GM23338 (cell line): ENCODE measurements around the gene LSM3. TPM values are rescaled to one million over a fixed set of nuclear protein-coding genes. Genes with fewer than 3 reads are reported as not detected.

ENCODE experiments used
- ATAC-seq: fragments of 200-7000 bp; cut with Tn5 transposase; 3 replicates; pipeline ENCODE4 v1.9.1; 2020
- DNase-seq: peaks from one replicate; pipeline ENCODE4 v3.0.0-alpha.2; 2015; ENCODE audit warnings: low spot score
- H2AFZ ChIP-seq: fragments of 200-600 bp; sonication (generic); 2 replicates; pipeline ENCODE4 v1.8.0; 2016; ENCODE audit warnings: antibody characterized with exemption, mild to moderate bottlenecking, moderate library complexity
- H3F3A ChIP-seq: fragments of 200-600 bp; sonication (generic); replicated peaks from 2 replicates; pipeline ENCODE4 v1.8.0; 2017; ENCODE audit warnings: antibody characterized with exemption, mixed run types, low read depth
- H3K27ac ChIP-seq: fragments of 200-600 bp; sonication (generic); 2 replicates; pipeline ENCODE4 v1.6.1; 2016; ENCODE audit warnings: low read depth
- H3K27me3 ChIP-seq: fragments of 200-600 bp; sonication (generic); 2 replicates; pipeline ENCODE4 v1.8.0; 2016; ENCODE audit warnings: mild to moderate bottlenecking, mixed run types, moderate library complexity; ENCODE audit not compliant: insufficient read depth
- H3K36me3 ChIP-seq: fragments of 200-600 bp; sonication (generic); 2 replicates; pipeline ENCODE4 v1.8.0; 2016; ENCODE audit warnings: mild to moderate bottlenecking; ENCODE audit not compliant: insufficient read depth
- H3K4me1 ChIP-seq: fragments of 200-600 bp; sonication (generic); 2 replicates; pipeline ENCODE4 v1.8.0; 2016; ENCODE audit warnings: mild to moderate bottlenecking, moderate library complexity; ENCODE audit not compliant: insufficient read depth
- H3K4me2 ChIP-seq: fragments of 200-600 bp; sonication (generic); 2 replicates; pipeline ENCODE4 v1.7.1; 2017; ENCODE audit warnings: mixed run types
- H3K4me3 ChIP-seq: fragments of 200-600 bp; sonication (generic); 2 replicates; pipeline ENCODE4 v1.6.1; 2016; ENCODE audit warnings: mixed run types
- H3K79me2 ChIP-seq: fragments of 200-600 bp; sonication (generic); replicated peaks from 2 replicates; pipeline ENCODE4 v1.8.0; 2017; ENCODE audit warnings: mild to moderate bottlenecking; ENCODE audit not compliant: insufficient read depth
- H3K9me2 ChIP-seq: fragments of 200-600 bp; sonication (generic); 2 replicates; pipeline ENCODE4 v1.8.0; 2017; ENCODE audit not compliant: insufficient read depth
- H4K20me1 ChIP-seq: fragments of 200-600 bp; sonication (generic); replicated peaks from 2 replicates; pipeline ENCODE4 v1.8.0; 2017; ENCODE audit warnings: mild to moderate bottlenecking; ENCODE audit not compliant: insufficient read depth
- H3K27ac Mint-ChIP-seq: 2 replicates; pipeline ENCODE4 v1.8.0; 2020; ENCODE audit warnings: inconsistent platforms, mild to moderate bottlenecking, moderate library complexity, mixed read lengths
- H3K27me3 Mint-ChIP-seq: 3 replicates; pipeline ENCODE4 v1.8.0; 2022; ENCODE audit warnings: low read depth, mild to moderate bottlenecking, moderate library complexity, mixed read lengths, inconsistent platforms; ENCODE audit not compliant: insufficient read depth, poor library complexity
- H3K36me3 Mint-ChIP-seq: 3 replicates; pipeline ENCODE4 v1.8.0; 2021; ENCODE audit warnings: low read depth, mild to moderate bottlenecking, inconsistent platforms, moderate library complexity, mixed read lengths
- H3K4me1 Mint-ChIP-seq: 3 replicates; pipeline ENCODE4 v1.8.0; 2020; ENCODE audit warnings: mild to moderate bottlenecking, inconsistent platforms, mixed read lengths
- H3K4me3 Mint-ChIP-seq: 3 replicates; pipeline ENCODE4 v1.8.0; 2021; ENCODE audit warnings: moderate library complexity, mild to moderate bottlenecking, inconsistent platforms, mixed read lengths
- H3K9me3 Mint-ChIP-seq: 3 replicates; pipeline ENCODE4 v1.8.0; 2020; ENCODE audit warnings: moderate library complexity, mild to moderate bottlenecking, inconsistent platforms, mixed read lengths
- ETS1 ChIP-seq: IDR thresholded peaks from 2 replicates; pipeline ENCODE4 v1.6.1; 2016; ENCODE audit warnings: antibody characterized with exemption
- EZH2 ChIP-seq: fragments of 200-600 bp; sonication (generic); IDR thresholded peaks from one replicate; pipeline ENCODE4 v1.8.0; 2017; ENCODE audit warnings: antibody characterized with exemption, mild to moderate bottlenecking, low read depth; ENCODE audit not compliant: unreplicated experiment
- EZH2phosphoT487 ChIP-seq: fragments of 200-600 bp; sonication (generic); IDR thresholded peaks from one replicate; pipeline ENCODE4 v1.8.1; 2018; ENCODE audit warnings: antibody characterized with exemption; ENCODE audit not compliant: unreplicated experiment
- JUNB ChIP-seq: IDR thresholded peaks from one replicate; pipeline ENCODE4 v1.6.1; 2016; ENCODE audit warnings: antibody characterized with exemption; ENCODE audit not compliant: unreplicated experiment
- NANOG ChIP-seq: IDR thresholded peaks from 2 replicates; pipeline ENCODE4 v1.6.1; 2016; ENCODE audit warnings: antibody characterized with exemption, borderline replicate concordance
- POLR2AphosphoS5 ChIP-seq: IDR thresholded peaks from 2 replicates; pipeline ENCODE4 v1.6.1; 2016; ENCODE audit warnings: antibody characterized with exemption, low read depth
- REST ChIP-seq: IDR thresholded peaks from one replicate; pipeline ENCODE4 v1.6.1; 2018; ENCODE audit warnings: antibody characterized with exemption; ENCODE audit not compliant: unreplicated experiment
- STAT1 ChIP-seq: IDR thresholded peaks from one replicate; pipeline ENCODE4 v1.6.1; 2016; ENCODE audit warnings: antibody characterized with exemption; ENCODE audit not compliant: unreplicated experiment
- ZNF114 ChIP-seq: fragments of 250-450 bp; sonication (Bioruptor Pico); IDR thresholded peaks from 2 replicates; pipeline ENCODE4 v1.5.0; 2020; ENCODE audit warnings: mild to moderate bottlenecking, moderate library complexity
- ZNF331 ChIP-seq: fragments of 250-450 bp; sonication (Bioruptor Pico); IDR thresholded peaks from 2 replicates; pipeline ENCODE4 v1.5.0; 2020; ENCODE audit warnings: low read depth, mild to moderate bottlenecking, moderate library complexity
- ZNF462 ChIP-seq: fragments of 250-450 bp; sonication (Bioruptor Pico); IDR thresholded peaks from 2 replicates; pipeline ENCODE4 v1.5.0; 2020; ENCODE audit warnings: mild to moderate bottlenecking, moderate library complexity
- polyA plus RNA-seq: library from polyadenylated mRNA; unstranded; fragments of >200 nt; fragmentation: Nextera tagmentation; extraction: Ambion mirVana; gene quantifications from 2 replicates; pipeline ENCODE4 v1.2.1, GENCODE V29; 2016
- total RNA-seq: library from RNA; depleted of rRNA; stranded (reverse); fragments of >200 nt; shearing (Covaris generic); gene quantifications from 2 replicates; pipeline ENCODE4 v1.2.3, GENCODE V29; 2014

Gene LSM3
- total and polyA plus RNA-seq, 2 experiments from 2014 or later, result 20.1 to 71.5 TPM

GRCh38 chr3:14222900-14223594 is 44.4 kb downstream of the LSM3 start:
- Histone ChIP-seq H3K27me3 (no peaks in the 10 kb centered on the region), H2AFZ (no peak overlapping the region), H3K36me3 (no peaks in the 10 kb centered on the region; the same call in 1 of the 2 replicates), H3K4me1 (peaks cover 5% of the 10 kb centered on the region), H3K27ac (no peak overlapping the region), H3K79me2 (no peaks in the 10 kb centered on the region), H3K4me2 (no peak overlapping the region), H4K20me1 (no peaks in the 10 kb centered on the region), H3K4me3 (no peak overlapping the region), H3K9me2 (0 out of 2 replicates have a peak, but pooled peaks cover 7% of the 10 kb centered on the region), H3F3A (no peaks in the 10 kb centered on the region)
- TF ChIP-seq ZNF462 (CRISPR knock-in tag), result no peak
- TF ChIP-seq EZH2phosphoT487, result no peak
- no peak for TF ChIP-seq NANOG
- TF ChIP-seq ETS1, result no peak
- no peak for TF ChIP-seq ZNF114 (CRISPR knock-in tag)
- no peak for TF ChIP-seq POLR2AphosphoS5
- no peak for TF ChIP-seq JUNB
- no peak for TF ChIP-seq ZNF331 (CRISPR knock-in tag)
- TF ChIP-seq STAT1, result no peak
- no peak for TF ChIP-seq REST
- no peak for TF ChIP-seq EZH2
- Mint-ChIP-seq H3K4me3 (no peak overlapping the region), H3K9me3 (peaks cover 23% of the 10 kb centered on the region), H3K36me3 (peaks cover 3% of the 10 kb centered on the region; the same call in 1 of the 3 replicates), H3K4me1 (peaks cover 29% of the 10 kb centered on the region), H3K27me3 (no peaks in the 10 kb centered on the region), H3K27ac (no peak overlapping the region)
- ATAC-seq (no peak), DNase-seq (no peak)
